ENCODE results near the gene SPSB1. TPM values are rescaled to one million over a fixed set of nuclear protein-coding genes. Genes with fewer than 3 reads are reported as not detected.

The SPSB1 gene
- total and polyA plus RNA-seq, 2 of the 4 experiments (the other 2 are of a cell fraction), result 16.7 to 19.8 TPM

DNA sequence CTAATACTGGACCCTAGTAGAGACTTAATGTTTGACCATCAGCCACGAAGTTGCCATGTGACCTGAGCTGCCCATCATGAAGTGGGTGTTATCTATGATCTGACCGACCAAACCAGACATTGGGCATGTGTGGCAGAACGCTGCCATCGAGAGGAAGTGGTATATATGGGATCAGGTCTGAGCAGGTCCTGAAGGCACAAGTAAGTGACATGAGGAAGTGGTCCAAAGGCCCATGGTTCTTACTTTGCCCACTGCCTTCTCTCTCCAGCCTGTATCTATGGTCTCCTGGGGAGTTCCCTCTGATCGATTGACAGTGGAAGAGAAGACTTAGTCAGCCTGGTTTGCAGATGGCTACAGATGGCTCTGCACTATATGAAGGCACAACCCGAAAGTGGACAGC is 7.9 kb downstream of the SPSB1 start:
- Histone ChIP-seq H4K20me1 (ENCODE audit: insufficient read depth, low read length) (peaks cover 79% of the 10 kb centered on the region), H2BK5ac (ENCODE audit: low read depth, low read length, poor library complexity, severe bottlenecking) (peak overlapping the region; percentile 75), H3K18ac (ENCODE audit: low read depth, low read length) (peak overlapping the region; percentile 80; the same call in 1 of the 2 replicates), H3K4me1 (ENCODE audit: control insufficient read depth, insufficient read depth, low read length) (peaks cover 30% of the 10 kb centered on the region), H4K91ac (ENCODE audit: insufficient read depth, low read depth, low read length) (peak overlapping the region; percentile 94), H3K9me1 (ENCODE audit: insufficient read depth, low read length) (peaks cover 59% of the 10 kb centered on the region), H2AFZ (replicated peaks; ENCODE audit: low read length, poor library complexity) (no peak overlapping the region), H3K56ac (ENCODE audit: extremely low read depth, insufficient read depth, low read length) (peak overlapping the region; percentile 21; the same call in 1 of the 2 replicates), H3K36me3 (ENCODE audit: control insufficient read depth, insufficient read depth, low read length) (peaks cover 4% of the 10 kb centered on the region; the same call in 1 of the 2 replicates), H2AK5ac (ENCODE audit: low read depth, low read length) (peak overlapping the region; percentile 97), H3K23ac (ENCODE audit: low read depth, low read length) (peak overlapping the region; percentile 83; the same call in 1 of the 2 replicates), H3K4ac (ENCODE audit: low read depth, low read length) (peak overlapping the region; percentile 97), H2BK20ac (ENCODE audit: low read depth, low read length) (peak overlapping the region; percentile 44), H2AK9ac (replicated peaks; ENCODE audit: low read depth, low read length, poor library complexity) (peak overlapping the region; percentile 7), H2BK15ac (ENCODE audit: low read depth, low read length) (peak overlapping the region; percentile 82; the same call in 2 of the 3 replicates), H2BK120ac (ENCODE audit: low read depth, low read length) (peak overlapping the region; percentile 90), H3K9me3 (ENCODE audit: control insufficient read depth, insufficient read depth, low read length) (no peaks in the 10 kb centered on the region), H3K14ac (replicated peaks; ENCODE audit: low read depth, low read length) (peak overlapping the region; percentile 90), H3K4me2 (ENCODE audit: low read depth, low read length) (no peak overlapping the region), H3K27me3 (ENCODE audit: control insufficient read depth, insufficient read depth, low read length) (no peaks in the 10 kb centered on the region), H3K27ac (ENCODE audit: insufficient read depth, low read length) (0 out of 2 replicates have a peak overlapping the region, but pooled peaks have one; percentile 7), H3K4me3 (ENCODE audit: insufficient read depth, low read depth, low read length) (no peak overlapping the region), H3K79me1 (ENCODE audit: low read depth in 1 of 2, low read length in 2 of 2) (peaks cover 56 to 93% of the 10 kb centered on the region in 2 experiments), H4K5ac (ENCODE audit: low read depth, low read length) (peak overlapping the region; percentile 80), H3K9ac (ENCODE audit: low read depth, low read length) (no peak overlapping the region), H4K8ac (ENCODE audit: low read depth in 2 of 2, low read length in 2 of 2) (peak overlapping the region; percentile 37 to 58; a peak in 3 of 4 replicates)
- intact Hi-C loops (cut with micrococcal nuclease), result no loop called here
- dilution Hi-C loops (cut with HindIII; ENCODE audit: low sequenced_read_pairs, unreplicated experiment), result no loop called here
- ChIA-PET POLR2A (ENCODE audit: unreplicated experiment) (no interaction called here), CTCF (no interaction called here)
- no TSS peak for BruUV-seq (replicated peaks)
- ATAC-seq (ENCODE audit: low read depth) (no peak; the same call in 1 of the 2 replicates), DNase-seq (no peak)
- TF ChIP-seq BHLHE40 (IDR thresholded peaks at IDR 0.05; ENCODE audit: low read depth, low read length), result no peak
- no CpG with 5 or more reads among the region's 6 CpGs for WGBS, 2 experiments (ENCODE audit: extremely low coverage in 2 of 2, insufficient read length in 1 of 2)
- in situ Hi-C loops (cut with MboI; ENCODE audit: low sequenced_read_pairs), result no loop called here

All from IMR-90 (cell line).